Dendritic cell treated with granulocyte-macrophage colony-stimulating factor and Interleukin-4, amounts not matched to agents 40 ng/mL and 50 ng/mL, for 4 days (primary cell): Measurements from ENCODE around the gene FBXW7.

Experiments
- H3K27ac Mint-ChIP-seq: one replicate; pipeline ENCODE4 v1.8.0; 2022; ENCODE audit warnings: mild to moderate bottlenecking, mixed read lengths
- H3K27me3 Mint-ChIP-seq: one replicate; pipeline ENCODE4 v1.8.0; 2022; ENCODE audit warnings: mild to moderate bottlenecking, mixed read lengths
- H3K36me3 Mint-ChIP-seq: one replicate; pipeline ENCODE4 v1.8.0; 2022; ENCODE audit warnings: low read depth, mixed read lengths
- H3K4me1 Mint-ChIP-seq: one replicate; pipeline ENCODE4 v1.8.0; 2022; ENCODE audit warnings: low read depth, mixed read lengths
- H3K4me3 Mint-ChIP-seq: one replicate; pipeline ENCODE4 v1.8.0; 2022; ENCODE audit warnings: mild to moderate bottlenecking, moderate library complexity, mixed read lengths
- H3K9me3 Mint-ChIP-seq: one replicate; pipeline ENCODE4 v1.8.0; 2022; ENCODE audit warnings: mixed read lengths
- intact Hi-C: fragments of 100-400 bp; cut with micrococcal nuclease; formaldehyde crosslinking; loops from one replicate; pipeline ENCODE4 v1.15.0; 2022

The FBXW7 gene

GRCh38 chr4:152321398-152321797 lies 214.5 kb downstream of the FBXW7 start:
- no peak overlapping the region for H3K4me3 Mint-ChIP-seq
- no peak overlapping the region for H3K27ac Mint-ChIP-seq
- H3K9me3 Mint-ChIP-seq: no peaks in the 10 kb centered on the region
- no peaks in the 10 kb centered on the region for H3K4me1 Mint-ChIP-seq
- H3K36me3 Mint-ChIP-seq: peaks cover 47% of the 10 kb centered on the region
- intact Hi-C loops: no loop called here
- no peaks in the 10 kb centered on the region for H3K27me3 Mint-ChIP-seq

- no peaks in the 10 kb centered on the region for H3K4me1 Mint-ChIP-seq
- no peak overlapping the region for H3K4me3 Mint-ChIP-seq
- H3K9me3 Mint-ChIP-seq: no peaks in the 10 kb centered on the region
- H3K27me3 Mint-ChIP-seq: peaks cover 1% of the 10 kb centered on the region
- peaks cover 12% of the 10 kb centered on the region for H3K36me3 Mint-ChIP-seq
- intact Hi-C loops: no loop called here
- H3K27ac Mint-ChIP-seq: no peak overlapping the region
Measured at GRCh38 chr4:152316969-152317368, 218.9 kb downstream of the FBXW7 start.

GRCh38 chr4:152310257-152310656 lies 225.6 kb downstream of the FBXW7 start:
- Mint-ChIP-seq H3K36me3 (no peaks in the 10 kb centered on the region), H3K4me3 (no peak overlapping the region), H3K4me1 (no peaks in the 10 kb centered on the region), H3K9me3 (no peaks in the 10 kb centered on the region), H3K27ac (no peak overlapping the region), H3K27me3 (peaks cover 3% of the 10 kb centered on the region)
- intact Hi-C loops: no loop called here

- intact Hi-C loops: no loop called here
- Mint-ChIP-seq H3K27me3 (peaks cover 3% of the 10 kb centered on the region), H3K9me3 (no peaks in the 10 kb centered on the region), H3K27ac (no peak overlapping the region), H3K36me3 (no peaks in the 10 kb centered on the region), H3K4me3 (no peak overlapping the region), H3K4me1 (no peaks in the 10 kb centered on the region)
Measured at GRCh38 chr4:152309418-152309817, 226.5 kb downstream of the FBXW7 start.

- H3K9me3 Mint-ChIP-seq: no peaks in the 10 kb centered on the region
- intact Hi-C loops: no loop called here
- no peak overlapping the region for H3K4me3 Mint-ChIP-seq
- no peaks in the 10 kb centered on the region for H3K4me1 Mint-ChIP-seq
- H3K36me3 Mint-ChIP-seq: no peaks in the 10 kb centered on the region
- H3K27me3 Mint-ChIP-seq: peaks cover 3% of the 10 kb centered on the region
- no peak overlapping the region for H3K27ac Mint-ChIP-seq
Measured at GRCh38 chr4:152308951-152309350, 226.9 kb downstream of the FBXW7 start.

- intact Hi-C loops: no loop called here
- no peak overlapping the region for H3K4me3 Mint-ChIP-seq
Measured at GRCh38 chr4:152307669-152308068, 228.2 kb downstream of the FBXW7 start.

GRCh38 chr4:152306541-152306940 lies 229.4 kb downstream of the FBXW7 start:
- intact Hi-C loops: no loop called here
- Mint-ChIP-seq H3K27me3 (peaks cover 2% of the 10 kb centered on the region), H3K27ac (no peak overlapping the region), H3K4me1 (no peaks in the 10 kb centered on the region), H3K36me3 (no peaks in the 10 kb centered on the region), H3K4me3 (no peak overlapping the region), H3K9me3 (no peaks in the 10 kb centered on the region)

More at GRCh38 chr4:152307669-152308068, 228.2 kb downstream of the FBXW7 start:
- Mint-ChIP-seq H3K9me3 (no peaks in the 10 kb centered on the region), H3K4me1 (no peaks in the 10 kb centered on the region), H3K27ac (no peak overlapping the region), H3K36me3 (no peaks in the 10 kb centered on the region), H3K27me3 (peaks cover 2% of the 10 kb centered on the region)

GRCh38 chr4:152304220-152304619 lies 231.7 kb downstream of the FBXW7 start:
- intact Hi-C loops: no loop called here
- H3K9me3 Mint-ChIP-seq: no peaks in the 10 kb centered on the region
- H3K4me1 Mint-ChIP-seq: no peaks in the 10 kb centered on the region
- H3K4me3 Mint-ChIP-seq: no peak overlapping the region
- no peaks in the 10 kb centered on the region for H3K36me3 Mint-ChIP-seq
- no peak overlapping the region for H3K27ac Mint-ChIP-seq
- peaks cover 2% of the 10 kb centered on the region for H3K27me3 Mint-ChIP-seq

GRCh38 chr4:152301381-152301780 lies 234.5 kb downstream of the FBXW7 start:
- intact Hi-C loops: no loop called here
- Mint-ChIP-seq H3K9me3 (no peaks in the 10 kb centered on the region), H3K27me3 (peaks cover 2% of the 10 kb centered on the region), H3K27ac (no peak overlapping the region), H3K4me3 (no peak overlapping the region), H3K36me3 (no peaks in the 10 kb centered on the region), H3K4me1 (no peaks in the 10 kb centered on the region)

- Mint-ChIP-seq H3K27me3 (peaks cover 3% of the 10 kb centered on the region), H3K27ac (no peak overlapping the region), H3K4me3 (no peak overlapping the region), H3K4me1 (no peaks in the 10 kb centered on the region), H3K9me3 (no peaks in the 10 kb centered on the region), H3K36me3 (no peaks in the 10 kb centered on the region)
- intact Hi-C loops: no loop called here
Measured at GRCh38 chr4:152299553-152299952, 236.3 kb downstream of the FBXW7 start.

- Mint-ChIP-seq H3K27me3 (peaks cover 3% of the 10 kb centered on the region), H3K9me3 (no peaks in the 10 kb centered on the region), H3K36me3 (no peaks in the 10 kb centered on the region), H3K4me3 (no peak overlapping the region), H3K4me1 (no peaks in the 10 kb centered on the region), H3K27ac (no peak overlapping the region)
- intact Hi-C loops: no loop called here
Measured at GRCh38 chr4:152296386-152296785, 239.5 kb downstream of the FBXW7 start.

- no peaks in the 10 kb centered on the region for H3K4me1 Mint-ChIP-seq
- no peak overlapping the region for H3K4me3 Mint-ChIP-seq
- no peaks in the 10 kb centered on the region for H3K9me3 Mint-ChIP-seq
- H3K36me3 Mint-ChIP-seq: no peaks in the 10 kb centered on the region
- intact Hi-C loops: no loop called here
- H3K27ac Mint-ChIP-seq: no peak overlapping the region
- peaks cover 3% of the 10 kb centered on the region for H3K27me3 Mint-ChIP-seq
Measured at GRCh38 chr4:152294765-152295164, 241.1 kb downstream of the FBXW7 start.

GRCh38 chr4:152294331-152294730 lies 241.6 kb downstream of the FBXW7 start:
- intact Hi-C loops: no loop called here
- Mint-ChIP-seq H3K36me3 (no peaks in the 10 kb centered on the region), H3K4me1 (no peaks in the 10 kb centered on the region), H3K27ac (no peak overlapping the region), H3K27me3 (peaks cover 3% of the 10 kb centered on the region), H3K4me3 (no peak overlapping the region), H3K9me3 (no peaks in the 10 kb centered on the region)

- no peak overlapping the region for H3K4me3 Mint-ChIP-seq
- intact Hi-C loops: no loop called here
- peaks cover 3% of the 10 kb centered on the region for H3K27me3 Mint-ChIP-seq
- H3K4me1 Mint-ChIP-seq: no peaks in the 10 kb centered on the region
- H3K27ac Mint-ChIP-seq: no peak overlapping the region
- H3K9me3 Mint-ChIP-seq: no peaks in the 10 kb centered on the region
- no peaks in the 10 kb centered on the region for H3K36me3 Mint-ChIP-seq
Measured at GRCh38 chr4:152293527-152293926, 242.4 kb downstream of the FBXW7 start.

GRCh38 chr4:152290366-152290921 lies 245.4 kb downstream of the FBXW7 start:
- H3K27ac Mint-ChIP-seq: no peak overlapping the region
- H3K36me3 Mint-ChIP-seq: no peaks in the 10 kb centered on the region
- no peaks in the 10 kb centered on the region for H3K4me1 Mint-ChIP-seq
- peaks cover 3% of the 10 kb centered on the region for H3K27me3 Mint-ChIP-seq
- H3K4me3 Mint-ChIP-seq: no peak overlapping the region
- intact Hi-C loops: no loop called here
- H3K9me3 Mint-ChIP-seq: no peaks in the 10 kb centered on the region
